DMS79 (cell line): ENCODE measurements around the gene HTN1.
"Not testable (repeated sequence)": the region's sequence is repeated elsewhere in the genome, so short reads cannot be mapped to it uniquely, and the experiment has no call there.

ENCODE experiments used
- DNase-seq: peaks from one replicate; lab custom pipeline; 2025; lab: John Stamatoyannopoulos, UW

HTN1 gene

GRCh38 chr4:70050138-70050537, at the start of gene HTN1:
TSS of gene HTN1 (plus strand) at chr4:70050438. CDS start at chr4:70053077, 2,639 bp downstream.
- DNase-seq, result not testable (repeated sequence)

GRCh38 chr4:70000711-70001110, 49.5 kb upstream of the HTN1 start:
- no peak for DNase-seq

- no peak for DNase-seq
These were observed 47.7 kb upstream of the HTN1 start for GRCh38 chr4:70002507-70002906.

- no peak for DNase-seq
These were observed 41.5 kb upstream of the HTN1 start for GRCh38 chr4:70008771-70009170.

- DNase-seq, result not testable (repeated sequence)
These were observed 31.2 kb upstream of the HTN1 start for GRCh38 chr4:70019006-70019405.

GRCh38 chr4:70023218-70023617, 27.0 kb upstream of the HTN1 start:
- no peak for DNase-seq

GRCh38 chr4:70027011-70027410, 23.2 kb upstream of the HTN1 start:
- no peak for DNase-seq

- DNase-seq, result not testable (repeated sequence)
These were observed 22.1 kb upstream of the HTN1 start, which contains the start of gene HTN3 for GRCh38 chr4:70028159-70028558. TSS of gene HTN3 (plus strand) at chr4:70028459. CDS start at chr4:70030741, 2,282 bp downstream.

GRCh38 chr4:70037559-70037958, 12.7 kb upstream of the HTN1 start:
- DNase-seq, result not testable (repeated sequence)

GRCh38 chr4:70039928-70040327, 10.3 kb upstream of the HTN1 start:
- not testable (repeated sequence) for DNase-seq

GRCh38 chr4:70041652-70042286, 8.5 kb upstream of the HTN1 start:
- DNase-seq, result no peak

- not testable (repeated sequence) for DNase-seq
These were observed 6.3 kb downstream of the HTN1 start for GRCh38 chr4:70056534-70056933.

- DNase-seq, result no peak
These were observed 7.4 kb downstream of the HTN1 start for GRCh38 chr4:70057651-70058050.

- no peak for DNase-seq
These were observed 8.9 kb downstream of the HTN1 start for GRCh38 chr4:70059149-70059548.

GRCh38 chr4:70062000-70062399, 11.8 kb downstream of the HTN1 start:
- no peak for DNase-seq

- DNase-seq, result no peak
These were observed 30.0 kb downstream of the HTN1 start for GRCh38 chr4:70080205-70080604.

- no peak for DNase-seq
These were observed 49.0 kb downstream of the HTN1 start for GRCh38 chr4:70099206-70099605.
